HEK293T (cell line): Measurements from ENCODE around the gene CCR9.

Experiments used
- FOXK2 ChIP-seq: fragments of 450-650 bp; IDR thresholded peaks from 2 replicates; pipeline ENCODE4 v1.6.1; 2016; ENCODE audit warnings: mild to moderate bottlenecking
- FOXM1 ChIP-seq: fragments of 450-650 bp; IDR thresholded peaks from 2 replicates; pipeline ENCODE4 v1.6.1; 2017; ENCODE audit warnings: mild to moderate bottlenecking, borderline replicate concordance
- L3MBTL2 ChIP-seq: fragments of 450-650 bp; conservative IDR thresholded peaks from 2 replicates; pipeline ENCODE4 v1.6.1; 2016; ENCODE audit warnings: mild to moderate bottlenecking
- SUZ12 ChIP-seq: fragments of 450-650 bp; IDR thresholded peaks from 2 replicates; pipeline ENCODE4 v1.6.1; 2016; ENCODE audit warnings: mild to moderate bottlenecking
- TARDBP ChIP-seq: fragments of 450-650 bp; IDR thresholded peaks from 2 replicates; pipeline ENCODE4 v1.6.1; 2016

DNA sequence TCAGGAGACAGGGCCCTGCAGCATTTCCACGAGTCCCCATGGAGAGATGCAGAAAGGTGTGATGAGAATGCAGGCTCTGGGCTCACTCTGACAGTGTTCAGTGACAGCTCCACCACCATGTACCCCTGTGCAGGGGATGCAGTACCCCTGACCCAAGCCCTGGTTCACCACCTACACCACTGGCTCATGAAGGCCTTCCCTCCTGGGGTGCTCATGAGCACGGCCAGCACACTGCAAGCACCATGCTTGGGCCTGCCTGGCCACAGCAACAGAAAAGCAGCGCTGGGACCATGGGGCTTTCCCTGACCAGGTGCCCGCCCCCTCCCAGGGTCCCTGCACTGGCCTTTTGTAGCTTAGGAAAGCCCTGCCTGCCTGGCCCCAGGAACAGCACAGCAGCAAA lies 63.1 kb downstream of the CCR9 start:
- TF ChIP-seq FOXM1 (no peak), L3MBTL2 (no peak), FOXK2 (no peak), TARDBP (no peak), SUZ12 (no peak)
